C4-2B (cell line): ENCODE measurements around the gene IL17REL.

ENCODE experiments used
- H3K27ac ChIP-seq: fragments of 450-650 bp; 2 replicates; pipeline ENCODE4 v1.5.1; 2017
- CTCF ChIP-seq: fragments of 450-650 bp; conservative IDR thresholded peaks from 2 replicates; pipeline ENCODE4 v1.5.1; 2017; ENCODE audit warnings: mild to moderate bottlenecking
- ZFX ChIP-seq: fragments of 450-650 bp; IDR thresholded peaks from 2 replicates; pipeline ENCODE4 v1.6.1; 2017

Gene IL17REL

DNA sequence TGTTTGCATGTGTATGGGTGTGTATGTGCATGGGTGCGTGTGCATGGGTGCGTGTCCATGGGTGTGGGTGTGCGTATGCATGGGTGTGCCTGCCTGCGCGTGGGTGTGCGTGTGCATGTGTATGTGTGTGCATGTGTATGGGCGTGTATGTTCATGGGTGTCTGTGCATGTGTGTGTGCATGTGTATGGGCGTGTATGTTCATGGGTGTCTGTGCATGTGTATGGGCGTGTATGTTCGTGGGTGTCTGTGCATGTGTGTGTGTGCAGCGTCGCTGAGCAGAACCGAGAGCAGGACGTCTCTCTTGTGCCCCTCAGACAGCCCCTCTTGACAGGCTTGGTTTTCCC, 13.9 kb downstream of the IL17REL start:
- H3K27ac ChIP-seq: no peak overlapping the region
- TF ChIP-seq CTCF (no peak), ZFX (no peak)

GRCh38 chr22:49997932-49998717, 14.4 kb downstream of the IL17REL start:
- no peak for TF ChIP-seq CTCF
- no peak for TF ChIP-seq ZFX
- peak overlapping the region; percentile 43 for H3K27ac ChIP-seq

DNA sequence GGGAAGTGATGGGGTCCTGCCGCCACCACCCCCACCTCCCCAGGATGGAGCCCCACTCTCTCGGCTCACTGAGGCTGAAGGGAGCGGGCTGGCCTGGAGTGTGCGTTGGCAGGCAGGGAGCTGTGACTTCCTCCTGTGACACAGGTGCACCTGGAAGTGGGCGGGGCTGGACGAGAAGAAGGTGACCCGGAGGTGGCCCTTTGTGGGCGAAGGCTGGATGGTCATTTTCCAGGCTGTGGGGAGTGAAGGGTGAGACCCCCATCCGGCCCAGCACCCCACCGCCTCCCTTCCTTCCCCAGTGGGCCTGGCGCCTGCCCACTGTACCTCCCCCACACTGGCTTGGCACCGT, 15.3 kb downstream of the IL17REL start:
- TF ChIP-seq CTCF (no peak), ZFX (no peak)
- peak overlapping the region; percentile 43 for H3K27ac ChIP-seq

DNA sequence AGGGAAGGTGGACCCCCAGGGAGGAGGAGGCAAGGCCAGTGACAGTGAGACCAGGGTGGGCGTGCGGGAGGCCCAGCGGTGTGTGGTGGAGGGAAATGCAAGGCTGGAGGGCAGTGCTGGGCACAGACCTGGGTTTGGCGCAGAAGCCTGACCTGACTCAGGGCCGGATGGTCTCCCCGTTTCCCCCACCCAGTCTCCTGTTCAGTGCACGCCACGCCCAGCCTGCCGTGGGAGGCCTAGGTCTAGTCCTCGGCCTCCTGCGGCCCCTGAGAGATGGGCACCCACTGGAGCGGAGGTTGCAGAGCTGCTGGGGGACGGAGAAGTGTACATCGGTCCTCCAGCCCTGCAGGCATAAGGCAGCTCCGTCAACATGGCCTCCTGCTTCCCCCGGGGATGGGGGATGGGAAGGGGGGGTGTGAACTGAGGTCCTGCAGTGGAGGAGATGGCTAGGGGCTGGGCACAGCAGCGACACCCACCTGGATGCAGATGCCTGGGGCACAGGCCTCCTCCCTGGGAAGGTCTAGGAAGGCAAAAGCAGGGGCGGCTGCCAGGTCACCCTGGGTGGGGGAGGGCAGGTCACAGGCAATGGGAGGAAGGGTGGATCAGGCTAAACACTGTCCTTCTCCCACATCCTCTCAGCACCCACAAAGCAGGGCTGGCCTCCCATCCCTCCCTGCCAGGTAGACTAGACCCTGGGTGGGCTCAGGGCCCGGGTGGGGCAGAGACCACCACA, 15.9 kb downstream of the IL17REL start:
- no peak for TF ChIP-seq CTCF
- TF ChIP-seq ZFX: no peak
- peak overlapping the region; percentile 43 for H3K27ac ChIP-seq

- TF ChIP-seq ZFX (no peak), CTCF (no peak)
- peak overlapping the region; percentile 43; the same call in 1 of the 2 replicates for H3K27ac ChIP-seq
These were observed 16.4 kb downstream of the IL17REL start for GRCh38 chr22:49996119-49996517.

DNA sequence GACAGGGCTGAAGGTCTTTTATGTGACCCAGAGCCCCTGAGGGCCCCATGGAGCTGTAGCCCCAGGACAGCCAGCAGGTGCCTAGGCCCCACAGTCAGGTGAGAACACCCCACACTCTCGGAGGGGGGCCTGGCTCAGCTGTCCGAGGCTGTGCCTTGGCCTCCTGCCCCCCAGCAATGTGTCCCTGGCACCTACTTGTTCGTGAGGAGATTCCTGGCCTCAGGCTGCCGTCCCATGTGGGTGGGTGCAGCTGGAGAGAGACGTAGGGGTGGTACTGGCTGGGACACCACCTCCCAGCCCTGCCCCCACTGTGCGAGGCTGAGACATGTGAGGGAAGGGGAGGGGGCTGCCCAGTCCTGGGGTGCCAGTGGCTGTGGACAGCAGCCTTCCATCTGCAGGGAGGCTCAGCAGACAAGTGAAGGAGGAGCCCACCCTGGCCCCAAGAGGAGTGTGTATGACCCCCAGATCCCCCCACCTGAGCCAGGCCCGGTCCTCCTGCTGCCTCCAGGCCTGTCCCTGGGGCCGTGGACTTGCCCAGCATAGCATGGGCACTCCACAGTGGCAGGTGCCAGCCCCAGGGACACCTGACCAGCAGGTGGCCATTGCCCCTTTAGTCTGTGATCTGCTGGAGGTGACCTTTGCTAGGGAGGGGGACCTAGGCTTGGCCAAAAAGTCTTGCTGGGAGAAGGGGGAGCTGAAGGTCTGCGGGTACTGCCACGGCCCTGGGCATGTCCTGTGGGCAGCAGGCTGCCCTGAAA, 17.0 kb downstream of the IL17REL start:
- no peak for TF ChIP-seq ZFX
- TF ChIP-seq CTCF: no peak
- no peak overlapping the region; the same call in 1 of the 2 replicates for H3K27ac ChIP-seq

DNA sequence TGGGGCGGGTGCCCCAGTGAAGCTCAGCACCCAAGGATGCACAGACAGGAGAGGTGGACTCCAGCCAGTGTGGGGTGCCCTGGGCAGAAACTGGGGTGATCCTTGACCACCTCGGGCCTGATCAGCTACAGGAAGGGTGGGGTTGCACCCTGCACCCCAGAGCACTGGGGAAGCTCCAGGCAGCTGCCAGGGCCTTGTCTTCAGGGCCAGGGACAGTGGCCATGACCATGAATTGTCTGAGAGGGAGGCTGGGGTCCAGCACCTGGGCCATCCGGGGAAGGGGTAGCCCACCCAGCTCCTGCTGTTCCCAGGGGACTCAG, 17.6 kb downstream of the IL17REL start:
- TF ChIP-seq ZFX: no peak
- TF ChIP-seq CTCF: no peak
- H3K27ac ChIP-seq: no peak overlapping the region
